GM12878 (cell line): ENCODE measurements around the gene ZNF710. TPM values are rescaled to one million over a fixed set of nuclear protein-coding genes. Genes with fewer than 3 reads are reported as not detected.
A peak's percentile ranks its signal among the peaks of the same experiment; 100 is the strongest.

Experiments
- BHLHE40 ChIP-seq, 2 experiments: fragments of 450-650 bp in 1 of 2; IDR thresholded peaks; 2 replicates each; pipeline ENCODE4 v1.6.1; 2011 to 2017; ENCODE audit warnings: low read depth in 2 of 2, borderline replicate concordance in 1 of 2, improper control_type of control experiment in 1 of 2, low read length in 1 of 2, mild to moderate bottlenecking in 1 of 2
- BMI1 ChIP-seq: fragments of 450-650 bp; IDR thresholded peaks from 2 replicates; pipeline ENCODE4 v1.6.1; 2016; ENCODE audit warnings: mild to moderate bottlenecking, moderate library complexity, borderline replicate concordance
- DPF2 ChIP-seq: fragments of 450-650 bp; IDR thresholded peaks from 2 replicates; pipeline ENCODE4 v1.6.1; 2017; ENCODE audit warnings: mild to moderate bottlenecking
- E2F8 ChIP-seq: fragments of 450-650 bp; IDR thresholded peaks from 2 replicates; pipeline ENCODE4 v1.6.1; 2018; ENCODE audit warnings: mild to moderate bottlenecking, low read depth, moderate library complexity; ENCODE audit not compliant: partially characterized antibody
- FOXK2 ChIP-seq: fragments of 450-650 bp; IDR thresholded peaks from 2 replicates; pipeline ENCODE4 v1.6.1; 2017; ENCODE audit warnings: mild to moderate bottlenecking, moderate library complexity
- MXI1 ChIP-seq: fragments of 150-350 bp; IDR thresholded peaks from 2 replicates; pipeline ENCODE4 v1.6.1; 2011; ENCODE audit warnings: low read depth, mild to moderate bottlenecking, inconsistent platforms, low read length, improper control_type of control experiment
- MYC ChIP-seq: IDR thresholded peaks from 2 replicates; pipeline ENCODE4 v1.6.1; 2011; ENCODE audit warnings: mild to moderate bottlenecking, low read length, moderate library complexity, inconsistent platforms; ENCODE audit not compliant: insufficient read depth, insufficient replicate concordance, insufficient read length, severe bottlenecking
- PAX5 ChIP-seq: IDR thresholded peaks from 2 replicates; pipeline ENCODE4 v1.6.1; 2011; ENCODE audit warnings: low read depth, low read length, borderline replicate concordance
- POU2F2 ChIP-seq: IDR thresholded peaks from 3 replicates; pipeline ENCODE4 v1.6.1; 2011; ENCODE audit warnings: low read depth, mild to moderate bottlenecking, low read length, borderline replicate concordance
- RCOR1 ChIP-seq: conservative IDR thresholded peaks from 2 replicates; pipeline ENCODE4 v1.6.1; 2012; ENCODE audit warnings: low read depth, low read length, improper control_type of control experiment
- SP1 ChIP-seq: IDR thresholded peaks from one replicate; pipeline ENCODE4 v1.6.1; 2011; ENCODE audit warnings: low read depth, low read length
- SREBF2 ChIP-seq: IDR thresholded peaks from 2 replicates; pipeline ENCODE4 v1.6.1; 2012; ENCODE audit warnings: mild to moderate bottlenecking, low read length
- SUZ12 ChIP-seq: fragments of 200-600 bp; sonication (generic); IDR thresholded peaks from one replicate; pipeline ENCODE4 v1.6.1; 2018; ENCODE audit warnings: antibody characterized with exemption, mild to moderate bottlenecking; ENCODE audit not compliant: unreplicated experiment
- TBL1XR1 ChIP-seq: IDR thresholded peaks from 2 replicates; pipeline ENCODE4 v1.6.1; 2012; ENCODE audit warnings: low read depth, low read length, improper control_type of control experiment
- TCF3 ChIP-seq: IDR thresholded peaks from 2 replicates; pipeline ENCODE4 v1.6.1; 2012; ENCODE audit warnings: low read depth, mild to moderate bottlenecking, low read length, borderline replicate concordance; ENCODE audit not compliant: insufficient read depth
- ZBTB33 ChIP-seq: fragments of 450-650 bp; IDR thresholded peaks from 2 replicates; pipeline ENCODE4 v1.6.1; 2017; ENCODE audit warnings: mild to moderate bottlenecking
- ZNF687 ChIP-seq: fragments of 450-650 bp; IDR thresholded peaks from 2 replicates; pipeline ENCODE4 v1.6.1; 2017; ENCODE audit warnings: mild to moderate bottlenecking, moderate library complexity
- polyA plus RNA-seq, 11 experiments: library from polyadenylated mRNA; depleted of rRNA in 4 of 11; unstranded in 6 of 11; stranded (reverse) in 5 of 11; fragments of >200 nt; fragmentation: Nextera tagmentation in 4 of 11; fragmentation: Illumina TruSeq in 1 of 11; extraction: Ambion mirVana in 4 of 11; extraction: Trizol in 1 of 11; gene quantifications; 1 replicate in 1 of 11; 2 replicates in 10 of 11; pipeline versions ENCODE4 v1.2.1 to v1.2.3, GENCODE V29; 2011 to 2016; ENCODE audit warnings: inconsistent platforms in 2 of 11, missing spikeins in 2 of 11, low read depth in 1 of 11
- total RNA-seq, 4 experiments: library from RNA; depleted of rRNA in 3 of 4; stranded (reverse); fragments of >200 nt in 3 of 4; fragmentation: Illumina TruSeq in 1 of 4; extraction: Trizol in 1 of 4; gene quantifications; 2 replicates each; pipeline versions ENCODE4 v1.2.1 to v1.2.3, GENCODE V29; 2013 to 2021
- TF ChIP-seq, protein P1 (sequence below): fragments of 450-650 bp; formaldehyde crosslinking; IDR thresholded peaks from 2 replicates; pipeline ENCODE4 v1.5.0; 2022; ENCODE audit warnings: mild to moderate bottlenecking, missing genetic modification characterization

Gene ZNF710
- total and polyA plus RNA-seq, 10 of the 15 experiments (the other 5 are each of a cell fraction or from before 2014, with no cell fraction given), result 1.4 to 43.5 (median 9.8) TPM

GRCh38 chr15:90097475-90097874, 96.4 kb downstream of the ZNF710 start (continued):
- TF ChIP-seq E2F8 (no peak), TBL1XR1 (peak; percentile 60; the same call in 1 of the 2 replicates), PAX5 (no peak), POU2F2 (peak; percentile 68; the same call in 1 of the 3 replicates), TCF3 (no peak), BMI1 (no peak; the same call in 1 of the 2 replicates), DPF2 (peak; percentile 37; the same call in 1 of the 2 replicates), MYC (no peak), SREBF2 (no peak), SUZ12 (no peak), RCOR1 (no peak), MXI1 (peak; percentile 53; the same call in 1 of the 2 replicates), ZNF687 (no peak), BHLHE40 (IDR thresholded peaks at IDR 0.05; ENCODE audit: borderline replicate concordance in 1 of 2, low read depth in 2 of 2, low read length in 1 of 2) (peak; percentile 49 to 51; a peak in 2 of 4 replicates), ZBTB33 (no peak), FOXK2 (no peak), SP1 (peak; percentile 50)
- TF ChIP-seq, protein P1, sequence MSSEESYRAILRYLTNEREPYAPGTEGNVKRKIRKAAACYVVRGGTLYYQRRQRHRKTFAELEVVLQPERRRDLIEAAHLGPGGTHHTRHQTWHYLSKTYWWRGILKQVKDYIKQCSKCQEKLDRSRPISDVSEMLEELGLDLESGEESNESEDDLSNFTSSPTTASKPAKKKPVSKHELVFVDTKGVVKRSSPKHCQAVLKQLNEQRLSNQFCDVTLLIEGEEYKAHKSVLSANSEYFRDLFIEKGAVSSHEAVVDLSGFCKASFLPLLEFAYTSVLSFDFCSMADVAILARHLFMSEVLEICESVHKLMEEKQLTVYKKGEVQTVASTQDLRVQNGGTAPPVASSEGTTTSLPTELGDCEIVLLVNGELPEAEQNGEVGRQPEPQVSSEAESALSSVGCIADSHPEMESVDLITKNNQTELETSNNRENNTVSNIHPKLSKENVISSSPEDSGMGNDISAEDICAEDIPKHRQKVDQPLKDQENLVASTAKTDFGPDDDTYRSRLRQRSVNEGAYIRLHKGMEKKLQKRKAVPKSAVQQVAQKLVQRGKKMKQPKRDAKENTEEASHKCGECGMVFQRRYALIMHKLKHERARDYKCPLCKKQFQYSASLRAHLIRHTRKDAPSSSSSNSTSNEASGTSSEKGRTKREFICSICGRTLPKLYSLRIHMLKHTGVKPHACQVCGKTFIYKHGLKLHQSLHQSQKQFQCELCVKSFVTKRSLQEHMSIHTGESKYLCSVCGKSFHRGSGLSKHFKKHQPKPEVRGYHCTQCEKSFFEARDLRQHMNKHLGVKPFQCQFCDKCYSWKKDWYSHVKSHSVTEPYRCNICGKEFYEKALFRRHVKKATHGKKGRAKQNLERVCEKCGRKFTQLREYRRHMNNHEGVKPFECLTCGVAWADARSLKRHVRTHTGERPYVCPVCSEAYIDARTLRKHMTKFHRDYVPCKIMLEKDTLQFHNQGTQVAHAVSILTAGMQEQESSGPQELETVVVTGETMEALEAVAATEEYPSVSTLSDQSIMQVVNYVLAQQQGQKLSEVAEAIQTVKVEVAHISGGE (CRISPR knock-in tag), result no peak
